Stimulated activated CD4-positive, alpha-beta T cell treated with anti-CD3 and anti-CD28 coated beads, Interleukin-2, amount 100 ng/mL, for 48 hours (primary cell): Measurements from ENCODE around the gene LGR4.
"Not testable (repeated sequence)": the region's sequence is repeated elsewhere in the genome, so short reads cannot be mapped to it uniquely, and the experiment has no call there.

Experiments used
- DNase-seq, 2 donors: peaks; one replicate each; pipeline ENCODE4 v3.0.0-alpha.2; 2020

The LGR4 gene, protein sequence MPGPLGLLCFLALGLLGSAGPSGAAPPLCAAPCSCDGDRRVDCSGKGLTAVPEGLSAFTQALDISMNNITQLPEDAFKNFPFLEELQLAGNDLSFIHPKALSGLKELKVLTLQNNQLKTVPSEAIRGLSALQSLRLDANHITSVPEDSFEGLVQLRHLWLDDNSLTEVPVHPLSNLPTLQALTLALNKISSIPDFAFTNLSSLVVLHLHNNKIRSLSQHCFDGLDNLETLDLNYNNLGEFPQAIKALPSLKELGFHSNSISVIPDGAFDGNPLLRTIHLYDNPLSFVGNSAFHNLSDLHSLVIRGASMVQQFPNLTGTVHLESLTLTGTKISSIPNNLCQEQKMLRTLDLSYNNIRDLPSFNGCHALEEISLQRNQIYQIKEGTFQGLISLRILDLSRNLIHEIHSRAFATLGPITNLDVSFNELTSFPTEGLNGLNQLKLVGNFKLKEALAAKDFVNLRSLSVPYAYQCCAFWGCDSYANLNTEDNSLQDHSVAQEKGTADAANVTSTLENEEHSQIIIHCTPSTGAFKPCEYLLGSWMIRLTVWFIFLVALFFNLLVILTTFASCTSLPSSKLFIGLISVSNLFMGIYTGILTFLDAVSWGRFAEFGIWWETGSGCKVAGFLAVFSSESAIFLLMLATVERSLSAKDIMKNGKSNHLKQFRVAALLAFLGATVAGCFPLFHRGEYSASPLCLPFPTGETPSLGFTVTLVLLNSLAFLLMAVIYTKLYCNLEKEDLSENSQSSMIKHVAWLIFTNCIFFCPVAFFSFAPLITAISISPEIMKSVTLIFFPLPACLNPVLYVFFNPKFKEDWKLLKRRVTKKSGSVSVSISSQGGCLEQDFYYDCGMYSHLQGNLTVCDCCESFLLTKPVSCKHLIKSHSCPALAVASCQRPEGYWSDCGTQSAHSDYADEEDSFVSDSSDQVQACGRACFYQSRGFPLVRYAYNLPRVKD

DNA sequence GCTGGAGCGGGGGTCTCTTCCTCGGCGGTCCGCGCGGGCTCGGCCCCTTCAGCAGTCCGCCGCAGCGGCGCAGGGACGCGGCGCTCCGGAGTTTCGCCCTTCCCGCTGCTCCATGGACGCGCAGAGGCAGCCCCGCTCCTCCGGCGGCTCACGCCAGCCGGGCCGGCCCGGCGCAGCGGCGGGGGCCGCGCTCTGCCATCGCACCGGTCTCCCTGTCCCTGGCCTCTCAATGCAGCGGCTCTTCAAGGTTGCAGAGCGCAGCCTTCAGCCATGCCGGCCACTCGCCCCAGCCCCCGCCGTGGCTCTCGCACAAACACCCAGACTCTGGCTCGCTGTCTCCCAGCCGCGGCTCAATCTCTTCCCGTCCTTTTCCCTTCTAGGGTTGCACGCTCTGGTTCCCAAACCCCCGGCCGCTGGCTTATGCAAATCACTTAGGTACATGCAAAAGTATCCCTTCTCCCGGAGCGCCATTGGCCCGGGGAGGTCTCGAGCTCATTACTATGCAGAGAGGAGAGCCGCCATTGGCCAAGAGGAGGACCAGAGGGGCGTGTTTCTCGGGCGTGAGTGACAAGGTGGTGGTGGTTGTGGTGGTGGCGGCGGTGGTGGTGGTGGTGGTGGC lies at the start of gene LGR4:
Gene LGR4, minus strand, starts transcription at position 393 of the 619 bp plus-strand sequence. CDS start 488 bp downstream, outside the sequence.
- DNase-seq = peak; percentile 50 to 53

DNA sequence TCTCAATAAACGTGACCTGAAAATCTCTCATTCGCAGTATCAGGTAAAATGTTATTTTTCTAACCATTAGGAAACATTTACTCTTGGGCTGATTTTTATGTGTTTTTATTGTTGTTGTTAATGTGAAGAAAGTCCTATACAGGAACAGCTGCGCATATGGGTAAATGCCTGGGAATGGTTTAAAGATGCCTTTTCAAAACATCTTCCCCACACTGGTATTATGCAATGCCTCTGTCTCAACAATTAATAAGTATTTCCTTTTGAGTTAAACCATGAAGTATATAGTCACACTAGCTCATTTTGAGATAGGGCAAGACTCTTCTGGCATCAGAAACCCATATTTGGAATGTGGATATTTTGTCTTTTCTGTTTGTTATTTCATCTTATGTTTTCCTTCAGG lies 47.6 kb upstream of the LGR4 start:
- no peak for DNase-seq

DNA sequence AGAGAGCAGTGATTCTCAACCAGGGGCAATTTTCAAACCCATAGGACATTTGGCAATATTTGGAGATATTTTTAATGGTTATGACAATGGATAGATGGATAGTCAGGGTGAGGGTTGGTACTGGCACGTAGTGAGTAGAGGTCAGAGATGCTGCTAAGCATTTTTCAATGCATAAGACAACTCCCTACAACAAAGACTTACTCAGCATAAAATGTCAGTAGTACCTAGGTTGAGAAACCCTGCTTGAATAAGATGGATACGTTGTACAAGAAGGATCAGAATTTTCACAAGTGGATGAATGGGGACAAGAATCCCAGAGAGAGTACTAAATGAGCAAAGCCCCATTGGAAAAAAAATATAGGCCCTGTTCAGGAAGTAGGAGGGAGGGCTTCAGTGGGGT lies 45.9 kb upstream of the LGR4 start:
- DNase-seq = no peak

DNA sequence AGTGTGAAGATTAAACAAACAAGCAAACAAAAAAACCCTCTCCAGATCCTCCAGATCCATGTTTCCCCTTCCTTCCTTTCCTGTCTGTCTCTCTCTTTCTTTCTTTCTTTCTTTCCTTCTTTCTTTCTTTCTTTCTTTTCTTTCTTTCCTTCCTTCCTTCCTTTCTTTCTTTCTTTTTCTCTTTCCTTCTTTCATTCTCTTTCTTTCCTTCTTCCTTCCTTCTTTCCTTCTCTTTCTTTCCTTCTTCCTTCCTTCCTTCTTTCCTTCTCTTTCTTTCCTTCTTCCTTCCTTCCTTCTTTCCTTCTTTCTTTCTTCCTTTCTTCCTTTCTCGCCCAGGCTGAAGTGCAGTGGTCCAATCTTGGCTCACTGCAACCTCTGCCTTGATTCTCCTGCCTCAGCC lies 44.9 kb upstream of the LGR4 start:
- not testable (repeated sequence) for DNase-seq

DNA sequence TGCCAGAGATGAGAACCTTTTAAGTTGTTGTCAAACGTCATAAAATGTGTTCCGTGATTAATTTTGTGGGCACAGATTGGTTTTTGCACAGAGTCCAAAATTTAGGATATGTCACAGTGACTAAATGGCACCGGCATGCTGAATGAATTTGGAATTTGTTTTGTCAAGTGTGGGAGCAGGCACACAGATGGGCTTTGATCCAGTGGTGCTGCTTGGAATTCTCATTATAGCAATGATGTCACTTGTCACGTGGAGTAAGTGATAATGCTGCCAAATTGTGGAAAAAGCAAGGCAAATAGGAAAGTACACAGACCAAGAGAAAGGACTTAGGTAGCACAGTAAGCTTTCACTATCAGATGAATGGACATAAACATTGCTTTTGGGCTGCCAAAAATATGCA lies 42.0 kb upstream of the LGR4 start:
- DNase-seq = no peak

DNA sequence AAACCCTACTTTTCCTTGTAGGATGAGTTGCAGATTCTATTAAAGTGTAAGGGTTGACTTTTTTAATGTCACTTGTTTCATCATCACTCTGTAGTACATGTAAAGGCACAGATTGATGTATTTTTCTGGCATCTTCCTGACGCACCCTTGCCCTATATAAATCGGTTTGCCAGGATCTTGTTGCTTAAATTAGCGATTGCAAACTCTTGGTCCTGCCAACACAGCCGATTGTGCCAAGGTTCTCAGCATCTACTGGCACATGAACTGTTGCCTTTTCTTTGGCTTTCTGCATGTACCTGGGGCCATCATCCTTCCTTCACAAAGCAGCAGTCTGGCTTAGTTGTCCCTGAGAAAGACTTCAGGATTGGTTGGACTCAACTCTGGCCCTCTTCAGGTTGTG lies 41.5 kb upstream of the LGR4 start:
- no peak for DNase-seq

DNA sequence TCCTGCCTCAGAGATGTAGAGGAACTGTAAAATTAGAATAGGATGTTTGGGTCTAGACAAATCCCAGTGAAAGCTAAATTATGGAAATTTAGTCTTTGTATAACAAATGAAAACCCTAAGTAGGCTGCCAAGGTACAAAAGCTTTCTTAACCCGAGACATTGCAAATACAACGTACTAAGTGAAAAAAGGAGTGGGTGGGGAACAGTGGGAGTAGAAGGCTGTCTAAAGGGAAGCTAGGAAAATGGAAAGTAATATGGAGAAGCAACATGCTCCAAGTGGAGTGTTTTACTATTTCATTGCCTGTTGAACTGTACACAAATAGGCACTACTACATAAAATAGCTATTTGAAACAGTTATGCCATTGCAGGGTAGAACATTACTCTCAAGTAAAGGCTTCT lies 40.8 kb upstream of the LGR4 start:
- DNase-seq = no peak

DNA sequence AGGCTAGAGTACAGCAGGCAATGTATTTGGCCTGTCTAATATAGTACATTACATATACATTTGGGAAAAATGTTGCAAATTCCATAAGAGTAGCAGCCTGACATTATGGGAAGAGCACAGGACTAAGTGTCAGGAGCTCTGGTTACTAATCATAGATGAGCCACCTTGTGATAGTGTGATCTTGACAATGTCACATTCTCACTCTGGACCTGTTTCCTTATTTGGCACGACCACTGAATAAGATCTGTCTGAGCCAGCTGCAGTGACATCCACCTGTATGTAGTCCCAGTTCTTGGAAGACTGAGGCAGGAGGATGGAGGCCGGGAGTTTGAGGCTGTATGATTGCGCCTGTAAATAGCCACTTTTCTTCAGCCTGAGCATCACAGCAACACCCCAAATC lies 39.6 kb upstream of the LGR4 start:
- DNase-seq = no peak

DNA sequence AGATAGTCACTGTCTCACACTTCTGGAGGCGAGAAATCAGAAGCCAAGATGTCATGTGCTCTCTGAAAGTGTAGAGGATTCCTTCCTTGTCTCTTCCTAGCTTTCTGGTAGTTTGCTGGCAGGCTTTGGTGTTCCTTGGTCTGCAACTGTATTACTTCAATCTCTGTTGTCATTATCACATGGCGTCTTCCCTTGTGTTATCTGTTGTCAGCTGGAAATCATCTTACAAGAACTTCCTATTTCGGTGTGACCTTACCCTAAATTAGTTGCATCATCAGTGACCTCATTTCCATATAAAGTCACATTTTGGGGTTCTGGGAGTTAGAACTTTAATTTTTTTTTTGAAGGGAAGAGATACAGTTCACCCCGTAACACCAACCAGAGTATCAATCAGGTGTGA lies 37.3 kb upstream of the LGR4 start:
- no peak for DNase-seq

DNA sequence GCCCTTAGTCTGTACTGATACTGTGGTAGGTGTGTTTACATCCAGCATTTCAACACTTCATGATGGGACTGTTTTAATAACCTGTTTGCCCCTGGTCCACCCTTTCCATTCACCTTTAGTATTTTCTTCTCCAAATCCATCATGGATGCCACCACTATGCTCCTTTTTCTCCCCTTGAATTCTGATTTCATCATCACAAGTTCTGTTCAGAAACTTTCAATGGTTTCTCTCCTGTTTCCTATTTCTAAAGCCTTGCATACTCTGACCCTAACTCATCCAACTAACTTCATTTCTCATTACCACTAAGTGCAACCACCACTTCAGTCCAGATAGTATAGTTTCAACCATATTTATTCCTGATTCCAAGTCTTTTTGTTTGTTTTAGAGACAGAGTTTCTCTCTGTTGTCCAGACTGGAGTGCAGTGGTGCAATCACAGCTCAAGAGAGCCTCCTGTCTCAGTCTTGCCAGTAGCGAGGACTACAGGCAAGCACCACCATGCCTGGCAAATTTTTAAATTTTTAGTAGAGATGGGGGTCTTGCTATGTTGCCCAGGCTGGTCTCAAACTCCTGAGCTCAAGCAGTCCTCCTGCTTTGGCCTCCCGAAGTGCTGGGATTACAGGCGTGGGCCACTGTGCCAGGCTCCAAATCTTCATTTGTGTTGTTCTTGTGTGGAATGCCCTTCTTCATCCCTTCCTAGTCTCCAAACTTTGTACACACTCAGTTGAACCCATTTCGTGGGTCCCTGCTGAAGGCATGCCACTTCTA lies 35.1 kb upstream of the LGR4 start:
- no peak for DNase-seq

DNA sequence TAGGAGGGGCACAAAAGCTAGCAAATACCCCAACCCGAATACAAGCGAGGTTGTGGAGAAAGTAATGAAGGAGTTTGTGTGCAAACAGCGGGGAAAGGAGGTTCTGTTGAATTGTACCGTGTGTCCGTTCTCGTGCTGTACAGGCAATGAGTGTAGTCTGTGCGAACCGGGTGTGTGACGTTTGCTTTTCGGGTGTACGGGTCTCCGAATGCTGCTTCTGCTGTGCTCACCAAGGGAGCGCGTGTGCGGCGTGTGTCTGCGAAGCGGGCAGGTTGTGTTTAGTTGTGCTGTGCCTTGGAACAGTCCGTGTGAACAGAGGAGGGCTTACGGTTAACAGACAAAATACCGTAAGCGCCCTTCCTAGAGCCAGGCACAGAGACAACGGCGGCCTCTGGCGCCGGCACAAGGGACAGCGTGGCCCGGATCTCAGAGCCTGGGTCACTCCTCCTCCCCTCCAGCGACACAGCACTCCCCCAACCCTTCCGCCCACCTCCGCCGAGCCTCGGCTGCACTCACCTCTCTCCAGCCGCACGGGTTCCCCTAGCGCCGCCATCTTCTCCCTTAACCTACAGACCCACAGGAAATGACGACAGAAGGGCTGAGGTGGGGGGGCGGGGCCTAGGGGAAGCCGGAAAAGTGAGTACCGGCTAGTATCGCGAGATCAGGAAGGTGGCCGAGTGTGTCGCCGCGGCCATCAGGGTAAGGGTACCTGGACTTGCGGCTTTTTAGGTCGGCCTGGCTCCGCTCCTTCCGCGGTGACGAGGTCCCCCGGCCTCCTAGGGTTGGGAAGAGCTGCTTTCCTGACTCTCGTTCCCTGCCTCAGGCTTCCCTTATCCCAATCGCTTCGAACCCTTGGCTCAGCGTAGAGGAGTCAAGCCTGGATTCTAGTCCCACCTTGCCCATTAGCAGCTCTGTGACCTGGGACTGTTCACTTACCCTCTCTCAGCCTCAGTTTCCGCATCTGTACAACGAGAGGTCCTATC lies 33.9 kb upstream of the LGR4 start, which contains the start of gene LIN7C:
Gene LIN7C, minus strand, starts transcription at position 570 of the 983 bp plus-strand sequence. Its CDS starts 17 bp downstream, at position 553.
- peak; percentile 85 to 92 for DNase-seq

DNA sequence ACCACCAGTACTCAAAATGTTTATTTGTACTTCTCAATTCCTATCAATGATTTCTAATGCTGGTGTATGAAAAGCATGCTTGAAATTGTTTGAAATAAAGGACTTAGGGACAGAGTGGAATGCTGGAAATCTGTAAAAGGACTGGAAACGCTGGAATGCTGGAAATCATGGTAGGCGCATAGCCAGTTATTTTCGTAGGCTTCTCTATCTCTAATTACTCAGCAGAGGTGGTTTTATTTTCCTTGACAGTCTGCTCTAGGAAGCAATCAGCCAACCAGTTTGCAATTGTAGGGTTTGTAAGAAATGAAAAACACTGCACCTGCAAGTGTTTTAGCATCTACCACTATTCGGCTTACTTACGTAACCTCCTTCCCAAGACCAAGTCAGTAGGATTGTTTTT lies 33.2 kb upstream of the LGR4 start:
- DNase-seq = no peak

DNA sequence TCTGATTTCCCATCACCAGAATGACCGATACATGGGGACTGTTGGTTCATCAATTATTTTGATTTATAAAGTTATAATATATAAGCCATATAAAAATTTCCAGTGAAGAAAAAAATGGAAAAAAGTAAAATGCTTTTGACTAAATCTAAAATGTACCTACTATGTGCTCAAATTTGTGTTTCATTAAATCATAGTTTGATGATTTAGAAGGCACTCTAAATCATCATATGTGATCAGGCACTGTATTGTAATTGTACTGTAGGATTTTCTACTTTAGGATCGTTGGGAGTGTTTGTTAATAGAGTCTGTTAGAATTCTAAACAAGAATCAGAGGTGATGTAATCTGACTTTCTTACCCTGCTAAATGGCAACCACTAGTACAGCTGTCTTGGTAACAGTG lies 31.6 kb upstream of the LGR4 start:
- no peak for DNase-seq

DNA sequence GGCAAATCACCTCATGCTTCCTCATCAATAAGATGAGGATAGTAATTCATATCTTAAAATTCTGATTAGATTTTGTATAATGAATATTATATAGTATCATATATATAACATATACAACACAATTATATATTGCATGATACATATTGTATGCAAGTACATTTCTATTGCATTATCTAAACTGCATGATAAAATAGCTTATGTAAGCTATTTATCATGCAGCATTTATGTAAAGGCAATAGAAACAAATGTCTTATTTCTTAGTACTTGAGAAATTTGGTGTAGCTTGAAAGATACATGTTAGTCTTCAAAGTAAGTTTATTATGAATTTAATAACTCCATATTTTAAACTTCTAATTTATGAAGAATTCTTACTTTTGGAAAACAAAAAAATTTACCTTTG lies 28.5 kb upstream of the LGR4 start:
- no peak for DNase-seq

DNA sequence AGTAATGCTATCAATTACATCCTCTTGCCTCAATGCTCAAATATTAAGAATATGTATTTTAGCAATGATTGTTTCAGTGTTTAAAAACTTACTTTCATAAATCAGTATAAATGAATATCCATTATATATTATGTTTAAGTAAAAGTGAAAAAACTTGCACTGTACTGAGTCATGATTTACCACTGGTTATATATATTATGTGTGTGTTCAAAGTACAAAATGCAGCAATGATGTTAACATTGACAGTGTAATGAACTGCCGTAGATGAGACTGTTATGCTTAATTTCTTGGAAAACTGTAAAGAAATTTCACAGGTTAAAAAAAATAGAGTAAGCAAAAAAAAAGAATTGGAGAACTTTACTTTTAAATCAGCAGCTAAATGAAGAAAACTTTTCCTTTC lies 25.3 kb upstream of the LGR4 start:
- DNase-seq = no peak

DNA sequence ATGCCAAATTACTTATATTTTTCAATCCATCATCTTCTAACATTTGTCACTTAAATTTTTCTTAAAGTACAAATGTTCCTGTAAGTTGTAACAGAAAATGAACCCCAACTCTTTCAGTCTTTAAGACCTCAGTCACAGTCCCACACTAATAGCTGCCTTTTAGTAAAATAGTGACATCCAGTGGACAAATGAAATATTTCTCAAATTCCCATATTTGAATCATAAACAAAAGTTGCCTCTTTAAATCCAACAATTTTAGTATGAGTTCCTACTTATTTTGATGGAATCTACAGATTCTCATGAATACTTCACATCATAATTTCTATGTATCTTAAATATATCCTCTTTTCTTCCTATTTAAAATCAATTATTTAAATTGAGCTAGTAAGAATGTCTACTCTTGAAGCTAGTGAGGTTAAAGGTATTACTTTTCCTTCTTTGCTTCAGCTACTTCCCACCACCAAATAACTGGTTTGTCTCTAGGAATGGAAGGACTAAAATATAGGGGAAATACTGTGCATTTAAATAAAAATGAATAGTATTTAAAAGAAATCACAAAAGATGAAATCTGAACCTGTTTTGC lies 24.8 kb upstream of the LGR4 start:
- DNase-seq = no peak

DNA sequence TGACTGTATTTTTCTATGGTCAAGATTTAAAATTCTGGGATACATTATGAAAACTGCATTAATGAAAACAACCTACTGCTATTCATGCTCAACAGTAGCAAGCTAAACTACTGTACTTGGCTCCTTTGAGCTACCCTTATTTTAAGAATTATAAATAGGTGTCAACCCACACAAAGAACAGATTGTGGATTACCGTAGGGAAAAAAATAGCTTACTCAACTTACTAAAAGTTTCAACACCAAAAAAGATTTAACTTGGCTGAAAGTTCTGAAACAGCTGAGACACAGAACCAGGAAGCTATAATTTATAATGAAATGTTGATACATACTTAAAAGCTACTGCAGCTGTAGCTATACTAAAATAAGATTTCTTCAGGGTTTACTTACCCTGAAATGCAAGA lies 23.9 kb upstream of the LGR4 start:
- no peak for DNase-seq

DNA sequence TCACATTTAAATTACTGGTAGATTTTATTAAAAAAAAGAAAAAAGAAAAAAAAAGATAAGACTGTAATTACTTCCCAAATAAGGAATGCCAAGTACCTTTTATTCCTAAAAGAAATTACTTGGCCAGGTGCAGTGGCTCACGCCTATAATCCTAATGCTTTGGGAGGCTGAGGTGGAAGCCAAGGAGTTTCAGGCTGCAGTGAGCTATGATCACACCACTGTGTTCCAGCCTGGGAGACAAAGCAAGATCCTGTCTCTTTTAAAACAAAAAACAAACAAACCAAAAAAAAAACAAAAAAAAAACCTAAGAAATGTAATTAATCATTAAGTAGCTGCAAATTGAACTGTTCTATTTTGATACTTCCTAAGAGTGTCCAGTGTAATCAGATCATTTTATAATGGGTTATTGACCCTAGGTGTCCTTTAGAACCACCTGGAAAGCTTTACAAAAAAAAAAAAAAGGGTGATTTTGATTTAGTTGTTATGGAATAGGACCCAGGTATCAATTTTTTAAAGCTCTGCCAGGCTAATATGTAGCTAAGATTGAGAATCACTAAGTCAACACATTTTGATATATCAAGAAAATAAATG lies 23.2 kb upstream of the LGR4 start:
- DNase-seq = no peak

DNA sequence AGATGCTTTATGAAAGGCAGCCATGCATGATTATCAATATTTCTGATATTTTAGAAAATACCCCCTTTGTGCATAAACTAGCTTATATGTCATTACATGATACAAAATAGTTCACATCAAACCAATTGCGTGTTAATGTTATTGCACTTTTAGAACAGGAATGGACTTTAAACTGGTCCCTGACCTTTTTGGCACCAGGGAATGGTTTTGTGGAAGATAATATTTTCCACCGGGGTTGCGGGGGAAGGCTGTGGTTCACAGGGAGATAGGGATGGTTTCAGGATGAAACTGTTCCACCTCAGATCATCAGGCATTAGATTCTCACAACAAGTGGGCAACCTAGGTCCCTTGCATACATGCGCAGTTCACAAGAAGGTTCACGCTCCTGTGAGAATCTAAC lies 16.5 kb upstream of the LGR4 start:
- no peak for DNase-seq

DNA sequence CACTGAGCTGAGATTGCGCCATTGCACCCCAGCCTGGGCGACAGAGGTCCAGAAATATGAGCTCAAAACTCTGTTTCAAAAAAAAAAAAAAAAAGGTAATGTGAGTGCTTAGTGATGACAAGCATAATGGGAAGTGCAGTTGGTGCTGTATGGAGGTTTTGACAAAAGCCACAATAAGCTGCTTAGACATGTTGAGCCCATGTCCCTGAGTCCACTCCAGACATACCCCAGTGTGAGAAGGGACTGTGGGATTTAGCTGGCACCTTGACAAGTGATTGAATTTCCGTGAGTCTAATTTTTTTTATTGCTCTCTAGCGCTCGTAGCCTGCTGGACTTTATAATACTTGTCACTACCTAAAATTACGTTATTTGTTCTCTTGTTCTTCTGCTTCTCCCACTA lies 15.1 kb upstream of the LGR4 start:
- DNase-seq = no peak
